Kasumi-1 (cell line): ENCODE data around the gene KIF18A.
"Not testable (repeated sequence)": the region's sequence is repeated elsewhere in the genome, so short reads cannot be mapped to it uniquely, and the experiment has no call there.

Source experiments
- DNase-seq, 2 experiments: peaks; one replicate each; lab custom pipeline; 2025; lab: John Stamatoyannopoulos, UW

The KIF18A gene

DNA sequence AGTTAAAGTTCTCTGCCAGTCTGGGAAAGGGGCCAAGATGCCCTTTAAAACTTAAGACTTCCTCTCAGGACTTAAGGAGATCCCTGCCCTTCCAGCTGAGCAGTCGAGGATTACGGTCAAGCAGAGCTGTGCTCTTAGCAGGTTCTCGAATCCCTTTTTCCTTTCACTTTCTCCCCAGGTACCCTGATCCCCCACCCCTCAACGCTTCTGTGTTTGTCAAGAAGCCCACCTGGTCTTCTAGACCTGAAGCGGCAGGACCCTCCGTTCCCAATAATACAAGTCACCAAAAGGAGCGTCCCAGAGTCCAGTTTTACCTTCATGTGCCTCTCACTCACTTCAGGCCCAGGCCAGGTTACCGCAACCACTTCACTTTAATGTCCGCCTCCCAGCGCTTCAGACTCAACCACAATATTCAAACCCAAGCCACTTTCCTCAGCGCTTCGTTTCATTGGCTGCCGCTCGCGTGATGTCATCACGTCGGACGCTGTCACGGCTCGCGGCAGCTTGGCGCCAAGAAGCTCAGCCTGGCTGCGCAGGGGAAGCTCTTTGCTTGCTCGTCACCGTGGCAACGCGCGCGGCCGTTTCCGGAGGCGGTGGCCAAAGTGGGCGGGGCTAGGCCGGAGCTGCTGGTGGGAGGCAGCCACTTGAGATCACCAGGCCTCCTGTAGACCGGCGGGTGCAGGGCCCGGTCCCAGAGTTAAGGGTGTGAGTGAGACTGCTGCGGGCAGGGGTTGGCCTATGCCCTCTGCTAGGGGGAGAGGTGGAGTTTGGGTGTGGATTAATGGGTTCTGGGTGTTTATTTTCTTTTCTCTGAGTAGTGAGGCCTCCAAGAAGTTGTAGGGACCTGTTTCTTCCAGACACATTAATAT, at the start of gene KIF18A, which contains the start of gene METTL15:
Gene KIF18A, minus strand, starts transcription at position 407 of the 869 bp plus-strand sequence. CDS start 10,209 bp downstream, outside the sequence.
Gene METTL15, plus strand, starts transcription at position 639 of the 869 bp plus-strand sequence. CDS start 4,947 bp downstream, outside the sequence.
- DNase-seq = peak; percentile 97 to 98

DNA sequence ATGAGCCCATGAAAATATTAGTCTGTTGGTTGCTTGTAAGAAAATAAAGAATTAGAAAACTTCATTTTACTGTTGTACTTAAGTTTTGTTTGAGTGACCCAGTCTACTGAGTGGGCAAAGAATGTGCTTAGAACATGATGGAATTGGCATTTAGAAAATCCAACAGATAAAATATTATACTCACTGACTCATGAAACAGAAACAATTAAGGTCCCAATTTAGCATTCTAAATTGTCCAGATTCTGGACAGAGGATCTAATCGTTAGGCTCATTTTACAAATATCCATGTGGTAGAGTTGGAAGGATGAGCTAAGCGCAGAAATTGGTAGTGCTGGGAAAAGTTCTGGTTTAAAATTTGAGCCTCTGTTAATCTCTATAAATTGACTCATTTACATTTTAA, 45.6 kb upstream of the KIF18A start:
- DNase-seq = no peak

DNA sequence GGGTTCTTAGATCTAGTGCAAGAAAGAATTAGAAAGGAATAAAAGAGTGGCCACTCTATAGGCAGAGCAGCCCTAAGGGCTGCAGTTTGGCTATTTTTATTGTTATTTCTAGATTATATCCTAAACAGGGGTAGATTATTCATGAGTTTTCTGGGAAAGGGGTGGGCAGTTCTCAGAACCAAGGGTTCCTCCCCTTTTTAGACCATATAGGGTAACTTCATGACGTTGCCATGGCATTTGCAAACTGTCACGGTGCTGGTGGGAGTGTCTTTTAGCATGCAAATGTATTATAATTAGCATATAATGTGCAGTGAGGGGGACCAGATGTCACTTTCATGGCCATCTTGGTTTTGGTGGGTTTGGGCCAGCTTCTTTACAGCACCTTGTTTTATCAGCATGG, 44.8 kb upstream of the KIF18A start:
- DNase-seq = no peak

DNA sequence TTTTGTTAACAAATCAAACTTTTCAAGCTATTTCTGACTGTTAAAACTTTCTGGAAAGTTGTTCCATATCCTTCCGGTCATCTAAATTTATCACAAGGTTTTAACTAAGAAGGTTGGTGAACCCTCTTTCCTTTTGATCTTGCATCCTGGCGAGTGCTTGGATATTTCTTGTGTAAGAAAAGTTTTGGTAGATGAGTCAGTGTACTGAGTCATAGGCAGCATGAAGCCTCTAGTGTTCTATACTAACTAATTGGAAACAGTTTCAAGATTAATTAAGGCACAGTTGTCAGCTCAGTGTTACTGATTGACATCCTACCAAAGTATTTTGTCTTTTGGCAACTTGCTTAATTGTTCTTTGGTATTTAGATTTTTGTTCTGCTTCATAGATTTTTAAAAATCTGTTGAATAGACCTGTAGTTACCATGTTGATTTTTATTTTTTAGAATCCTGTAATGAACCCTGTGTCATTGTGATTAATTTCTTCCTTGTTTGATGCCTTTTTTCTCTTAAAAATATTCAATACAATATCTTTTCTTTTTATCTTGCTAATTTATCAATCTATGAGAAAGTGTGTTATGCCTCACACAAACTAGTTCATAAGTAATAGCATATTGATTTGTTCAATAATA, 38.3 kb upstream of the KIF18A start:
- peak; percentile 4 for DNase-seq

DNA sequence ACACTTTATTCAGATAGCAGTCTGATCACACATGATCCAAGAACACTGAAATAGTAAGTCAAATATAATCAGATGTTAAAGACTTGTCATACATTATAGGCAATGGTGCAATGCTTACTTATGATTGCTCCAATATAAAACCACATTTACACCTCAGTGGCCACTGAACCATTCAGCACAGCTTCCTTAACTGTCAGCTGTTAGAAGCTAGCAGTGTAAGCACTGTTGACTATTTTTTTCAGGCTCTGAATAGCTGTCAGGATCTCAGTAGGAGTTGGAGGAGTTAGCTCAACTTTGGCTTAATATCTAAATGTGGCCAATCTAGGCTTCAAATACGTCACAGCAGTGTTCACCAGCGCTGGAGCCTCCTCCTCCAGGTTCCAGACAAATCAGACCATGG, 36.9 kb upstream of the KIF18A start:
- DNase-seq = no peak

DNA sequence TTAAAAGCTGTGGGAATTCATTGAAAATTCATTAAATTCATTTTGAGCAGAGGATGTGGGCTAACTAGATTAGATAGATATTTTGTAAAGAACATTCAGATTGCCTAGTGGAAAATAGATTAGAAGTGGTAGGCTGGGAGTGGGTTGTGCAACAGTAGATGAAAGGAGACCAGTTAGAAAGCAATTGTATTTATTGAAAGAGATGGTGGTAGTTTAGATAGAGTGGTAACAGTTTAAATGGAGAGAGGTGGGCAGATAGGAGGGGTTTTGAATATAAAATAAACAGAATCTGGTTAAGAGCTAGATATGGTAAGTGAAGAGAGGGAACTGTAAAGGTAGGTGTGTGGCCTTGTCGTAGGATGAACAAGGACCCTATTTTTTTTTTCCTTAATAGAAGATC, 34.8 kb upstream of the KIF18A start:
- DNase-seq = no peak

DNA sequence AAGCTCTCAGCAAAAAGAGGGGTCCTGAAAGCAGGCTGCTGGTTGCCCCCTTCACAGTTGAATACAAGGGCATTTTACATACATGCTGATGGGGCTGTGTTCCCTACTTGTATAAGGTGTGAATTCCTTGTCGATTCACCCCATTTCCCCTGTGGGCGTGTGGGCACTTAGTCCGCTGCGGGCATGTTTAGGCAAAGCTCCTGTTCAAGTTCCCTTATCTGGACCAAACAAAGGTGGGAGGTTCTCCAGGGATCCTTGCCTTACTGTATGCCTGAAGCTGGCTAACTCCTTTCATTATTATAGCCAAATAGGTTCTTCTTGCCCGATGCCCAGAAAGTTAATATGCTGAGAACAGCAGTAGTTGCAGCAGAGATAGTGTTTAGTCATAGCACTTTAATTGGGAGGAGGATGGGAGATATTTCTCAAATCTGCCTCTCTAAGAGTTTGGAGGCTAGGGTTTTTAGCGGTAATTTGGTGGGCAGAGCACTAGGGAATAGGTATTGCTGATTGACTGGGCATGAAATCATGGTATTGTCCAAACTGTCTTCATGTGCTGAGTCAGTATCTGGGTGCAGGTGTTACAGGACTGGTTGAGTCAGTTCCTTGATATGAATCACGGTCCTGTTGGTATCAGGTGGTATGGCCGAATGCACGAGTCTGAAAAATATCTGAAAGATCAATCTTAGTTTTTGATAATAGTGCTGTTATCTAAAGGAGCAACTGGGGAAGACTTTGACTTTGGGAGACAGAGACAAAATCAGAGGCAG, 32.9 kb upstream of the KIF18A start:
- DNase-seq = no peak

DNA sequence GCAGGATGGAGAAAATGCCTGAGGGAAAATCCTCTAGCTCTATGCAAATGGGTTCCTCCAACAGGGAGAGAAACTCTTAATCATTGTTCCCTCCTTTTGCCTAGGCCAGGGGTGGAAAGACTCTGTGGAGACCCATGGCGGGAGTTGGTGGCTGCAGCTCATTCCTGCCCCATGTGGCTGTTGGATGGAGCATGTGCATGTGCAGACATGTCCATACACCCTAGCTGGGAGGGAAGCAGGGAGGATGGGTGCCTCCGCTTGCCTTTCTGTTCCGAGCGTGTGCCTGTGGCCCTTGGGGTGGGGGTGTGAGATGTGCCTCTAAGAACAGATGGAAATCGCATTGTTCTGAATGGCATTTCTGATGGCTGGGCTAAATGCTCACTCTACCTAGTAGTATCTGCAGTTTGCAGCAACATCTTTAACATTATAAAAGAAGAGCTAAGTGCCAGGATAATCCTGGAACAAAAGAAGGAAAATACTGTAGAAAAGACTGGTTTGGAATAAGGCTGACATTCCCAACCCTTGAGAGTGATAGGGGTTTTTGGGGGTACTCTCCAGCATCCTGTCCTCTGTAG, 32.0 kb upstream of the KIF18A start:
- no peak for DNase-seq

DNA sequence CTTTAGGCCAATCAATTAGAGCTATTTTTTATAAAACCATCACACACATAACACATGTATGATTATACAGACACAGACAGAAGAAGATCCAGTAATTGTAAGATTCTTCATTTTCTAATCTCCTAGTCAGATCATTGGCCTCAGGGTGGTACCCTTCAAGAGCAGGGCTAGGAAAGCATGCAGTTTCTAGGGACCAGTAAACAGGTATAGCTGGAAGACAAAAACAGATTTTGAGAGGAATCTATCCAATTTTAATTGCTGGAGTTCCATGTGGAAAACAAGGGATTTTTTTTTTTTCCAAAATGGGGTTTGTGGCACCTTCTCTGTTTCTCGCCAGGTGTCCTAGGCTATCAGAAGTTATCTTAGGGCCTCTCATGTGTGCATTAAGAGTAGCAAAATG, 29.9 kb upstream of the KIF18A start:
- DNase-seq = no peak

DNA sequence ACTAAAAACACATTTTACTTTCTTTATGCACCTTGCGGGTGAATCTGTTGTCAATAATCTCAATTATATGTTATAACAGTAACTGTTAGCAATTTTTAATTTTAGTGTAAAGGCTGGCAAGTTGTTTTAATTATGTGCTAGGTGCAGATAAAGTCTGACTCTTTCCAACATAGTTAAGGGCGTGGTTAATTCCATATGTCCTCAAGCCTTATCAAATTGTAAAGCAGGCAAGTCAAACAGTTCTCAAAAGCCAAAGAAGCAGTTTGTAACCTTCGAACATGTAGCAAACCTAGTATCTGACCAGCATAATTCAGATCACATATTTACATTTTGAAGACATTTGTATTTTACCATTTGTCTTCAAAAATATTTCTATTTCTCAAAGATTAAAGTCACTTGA, 29.4 kb upstream of the KIF18A start:
- no peak for DNase-seq

DNA sequence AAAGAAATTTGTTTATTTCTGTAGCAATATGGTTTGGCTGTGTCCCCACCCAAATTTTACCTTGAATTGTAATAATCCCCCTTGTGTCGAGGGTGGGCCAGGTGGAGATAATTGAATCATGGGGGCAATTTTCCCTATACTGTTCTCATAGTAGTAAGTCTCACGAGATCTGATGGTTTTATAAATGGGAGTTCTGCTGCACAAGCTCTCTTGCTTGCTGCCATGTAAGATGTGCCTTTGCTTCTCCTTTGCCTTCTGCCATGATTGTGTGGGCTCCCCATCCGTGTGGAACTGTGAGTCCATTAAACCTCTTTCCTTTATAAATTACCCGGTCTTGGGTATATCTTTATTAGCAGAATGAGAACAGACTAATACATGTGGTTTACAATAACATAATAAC, 28.2 kb upstream of the KIF18A start:
- DNase-seq = not testable (repeated sequence)

DNA sequence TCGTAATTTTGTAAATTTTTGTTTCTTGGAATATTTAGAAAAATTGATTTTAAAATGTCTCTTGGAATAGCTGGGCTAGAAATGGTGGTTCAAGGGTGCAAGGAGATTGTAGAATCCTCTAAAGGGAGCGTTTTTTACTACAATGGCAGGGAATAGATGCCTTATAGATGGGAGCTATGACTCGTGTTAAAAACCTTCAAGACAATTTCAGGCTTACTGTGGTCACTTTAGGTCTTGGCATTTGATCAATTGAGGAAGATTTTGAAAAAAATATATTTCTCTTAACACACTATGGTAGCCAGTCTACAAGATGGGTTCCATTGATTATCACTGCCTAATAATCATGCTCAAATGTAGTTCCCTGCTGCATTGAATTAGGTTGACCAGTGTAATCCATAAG, 25.2 kb upstream of the KIF18A start:
- no peak for DNase-seq

DNA sequence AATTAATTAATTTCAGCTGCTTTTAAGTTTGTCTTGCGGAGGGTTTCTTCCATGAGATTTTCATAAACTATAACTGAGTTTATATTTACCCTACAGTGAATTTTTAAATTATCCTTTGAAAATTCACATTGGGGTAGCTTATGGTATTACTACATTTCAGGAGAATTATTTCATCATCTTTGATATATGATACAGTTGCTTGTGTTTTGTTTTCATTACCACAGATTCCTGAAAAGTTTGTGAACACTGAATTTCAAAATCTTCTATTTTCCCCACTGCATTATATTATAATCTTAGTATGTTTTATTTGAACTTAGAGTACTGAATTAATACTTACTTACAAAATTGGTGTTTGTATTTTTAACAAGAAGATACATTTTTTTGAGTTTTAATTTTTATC, 24.6 kb upstream of the KIF18A start:
- DNase-seq = no peak

DNA sequence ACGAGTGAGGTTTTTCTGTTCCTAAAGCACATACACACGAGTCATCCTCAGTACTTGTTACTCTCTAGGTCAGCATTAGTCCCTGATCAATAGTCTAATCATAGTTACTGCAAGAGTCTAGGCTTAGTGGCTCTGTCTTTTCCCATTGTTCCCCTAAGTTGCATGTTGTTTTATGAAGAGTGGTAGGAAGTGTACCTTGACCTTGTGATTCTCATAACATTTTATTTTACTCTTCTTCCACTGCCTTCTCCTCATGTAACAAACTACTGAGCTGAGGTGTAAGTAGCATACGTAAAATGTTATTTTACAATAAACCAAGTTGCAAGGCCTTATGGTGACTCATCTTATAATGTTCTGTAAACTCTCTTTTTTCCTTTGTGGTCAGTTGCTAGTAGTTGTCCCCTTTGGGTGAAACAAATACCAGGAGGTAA, 15.2 kb upstream of the KIF18A start:
- DNase-seq = no peak

DNA sequence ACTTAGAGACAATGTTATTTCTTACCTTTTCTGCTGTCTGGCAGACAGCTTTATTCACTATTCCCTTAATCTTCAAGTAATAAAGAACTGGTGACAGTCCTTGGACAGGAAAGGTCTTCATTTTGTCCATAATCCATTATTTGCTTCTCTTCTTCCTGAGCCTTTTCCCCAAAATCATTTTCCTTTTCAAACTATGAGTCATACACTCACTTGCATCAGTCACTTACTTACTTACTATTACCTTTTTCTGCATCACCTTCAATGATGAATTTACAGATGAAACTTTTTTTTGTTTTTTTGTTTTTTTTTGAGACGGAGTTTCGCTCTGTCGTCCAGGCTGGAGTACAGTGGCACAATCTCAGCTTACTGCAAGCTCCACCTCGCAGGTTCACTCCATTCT, 9.8 kb upstream of the KIF18A start:
- DNase-seq = no peak

DNA sequence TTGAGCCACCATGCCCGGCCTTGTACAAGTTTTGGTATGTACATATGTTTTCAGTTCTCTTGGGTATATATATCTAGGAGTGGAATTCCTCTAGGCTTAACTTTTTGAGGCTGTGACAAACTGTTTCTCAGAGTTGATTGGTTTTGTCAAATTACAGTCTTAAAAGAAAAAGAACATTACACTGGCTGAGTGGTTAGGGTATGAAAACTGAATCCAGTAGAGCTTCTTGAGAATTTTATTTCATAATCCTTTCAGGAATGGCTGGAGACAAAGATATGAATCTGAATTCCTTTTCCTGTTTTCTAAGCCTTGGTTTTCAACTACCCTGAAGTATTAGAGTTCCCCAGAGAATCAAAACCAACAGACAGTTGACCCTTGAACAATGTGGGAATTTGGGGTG, 6.8 kb upstream of the KIF18A start:
- DNase-seq = no peak

DNA sequence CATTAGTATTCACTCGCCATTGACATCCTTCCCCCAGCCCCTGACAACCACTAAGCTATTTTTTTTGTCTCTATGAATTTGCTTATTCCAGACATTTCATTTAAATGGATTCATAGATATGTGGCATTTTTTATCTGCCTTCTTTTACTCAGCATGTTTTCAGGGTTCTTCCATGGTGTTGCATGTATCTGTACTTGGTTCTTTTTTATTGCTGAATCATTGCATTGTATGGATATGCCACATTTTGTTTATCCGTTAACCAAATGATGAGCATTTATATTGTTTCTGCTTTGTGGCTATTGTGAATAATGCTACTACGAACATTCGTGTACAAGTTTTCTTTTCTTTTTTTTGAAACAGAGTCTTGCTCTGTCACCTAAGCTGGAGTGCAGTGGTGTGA, 6.2 kb upstream of the KIF18A start:
- DNase-seq = no peak

DNA sequence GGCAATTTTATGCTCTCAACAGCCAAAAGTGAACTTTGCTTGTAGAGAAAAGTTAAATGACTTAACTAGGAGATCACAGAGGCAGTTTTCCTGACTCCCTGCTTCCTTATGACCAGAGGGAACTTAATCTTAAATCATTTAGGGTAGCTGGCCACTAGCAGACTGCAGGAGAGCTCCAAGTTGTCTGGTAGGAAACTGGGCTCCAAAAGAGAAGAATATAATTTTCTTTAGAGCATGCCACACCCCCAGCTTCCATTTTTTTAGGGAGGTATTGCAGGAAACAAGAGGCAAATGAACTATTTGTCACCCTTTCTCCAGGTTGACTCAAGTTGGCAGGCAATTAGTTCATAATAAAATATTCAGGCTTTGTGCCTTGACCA, 2.9 kb upstream of the KIF18A start:
- peak in 1 of 2 experiments; percentile 14 for DNase-seq

DNA sequence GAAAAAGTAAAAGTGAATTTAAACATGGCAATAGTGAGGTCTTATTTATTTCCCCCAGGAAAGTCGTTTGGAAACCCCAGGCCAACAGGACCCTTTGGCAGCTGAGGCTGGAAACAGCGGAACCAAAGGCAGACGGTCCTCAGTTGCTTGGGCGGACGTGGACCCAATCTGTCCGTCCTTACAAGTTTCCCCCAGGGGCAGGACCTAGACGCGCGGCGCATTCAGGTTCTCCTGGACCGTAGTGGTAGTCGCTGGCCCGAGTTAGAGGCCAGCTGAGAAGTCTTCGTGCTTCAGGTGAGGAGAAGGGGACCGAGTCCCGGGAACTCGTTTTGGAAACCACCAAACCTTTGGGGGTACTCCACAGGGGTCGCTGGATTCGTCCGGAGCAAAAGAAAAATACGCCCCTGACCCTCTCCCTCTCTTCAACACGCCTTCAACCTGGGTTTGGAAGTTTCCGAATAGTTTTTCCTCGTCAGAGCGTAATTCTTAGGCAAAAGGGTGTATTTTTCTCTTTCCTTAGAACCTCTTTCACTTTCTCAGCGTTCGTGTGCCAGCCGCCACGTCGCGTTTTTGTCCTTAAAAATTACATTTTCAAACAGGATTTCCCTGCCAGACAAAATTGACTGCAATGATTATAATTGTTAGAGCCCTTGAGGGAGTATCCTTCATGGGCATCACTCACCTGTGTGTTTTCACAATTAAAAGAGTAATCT, 2.3 kb upstream of the KIF18A start:
- peak; percentile 63 to 72 for DNase-seq

DNA sequence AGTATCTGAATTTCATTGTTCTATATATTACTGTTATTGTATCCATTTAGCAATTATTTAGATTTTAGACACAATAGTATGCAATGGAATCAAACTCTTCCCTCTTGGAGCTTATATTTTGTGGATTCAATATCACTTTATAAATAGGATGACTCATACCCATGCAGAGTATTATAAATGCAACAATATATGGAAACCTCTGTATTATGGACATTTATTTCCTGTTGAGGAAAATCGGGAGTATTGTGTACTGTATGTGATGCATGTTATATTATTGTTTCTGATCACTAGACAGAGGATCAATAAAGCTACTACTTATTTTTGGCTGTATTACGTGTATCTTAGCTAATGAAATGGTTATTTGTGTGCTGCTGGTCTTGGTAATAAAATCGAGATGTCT, 1.0 kb upstream of the KIF18A start:
- DNase-seq = no peak

DNA sequence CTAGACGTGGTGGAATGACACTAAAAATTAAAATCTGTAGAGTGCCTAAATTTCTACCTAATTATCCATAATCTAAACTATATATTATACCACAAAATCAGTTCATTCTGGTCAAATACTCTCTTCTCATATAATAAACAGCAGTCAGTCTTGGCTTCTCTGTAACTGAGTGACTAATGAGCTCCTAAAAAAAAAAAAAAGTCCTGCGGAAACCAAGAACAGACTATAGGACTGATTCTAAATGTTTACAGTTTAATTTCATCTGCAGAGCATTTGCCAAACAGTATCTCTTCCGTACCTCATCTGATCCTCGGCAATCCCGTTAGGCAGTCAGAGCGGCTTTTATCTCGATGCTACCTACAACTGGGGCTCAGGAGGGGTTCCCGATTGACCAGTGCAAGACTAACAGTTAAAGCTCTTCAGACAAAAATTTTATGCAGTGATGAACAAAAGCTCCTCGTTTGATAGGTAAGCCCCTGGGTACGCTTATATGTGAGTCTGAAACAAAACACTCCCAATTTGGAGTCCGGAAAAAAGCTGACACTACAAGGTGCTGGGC, 686 bp downstream of the KIF18A start:
- peak; percentile 52 to 69 for DNase-seq
